CD4-positive, alpha-beta T cell treated with Interleukin-21 for 1 hour (primary cell): Measurements from ENCODE around the gene ACYP1.

Experiments
- DNase-seq: peaks from one replicate; pipeline ENCODE4 v3.0.0-alpha.2; 2020

Gene ACYP1

GRCh38 chr14:75025876-75026275, 37.9 kb downstream of the ACYP1 start:
- DNase-seq, result no peak

- no peak for DNase-seq
Observed at GRCh38 chr14:75025082-75025481, 38.7 kb downstream of the ACYP1 start.

GRCh38 chr14:75023108-75023507, 40.7 kb downstream of the ACYP1 start:
- no peak for DNase-seq

DNA sequence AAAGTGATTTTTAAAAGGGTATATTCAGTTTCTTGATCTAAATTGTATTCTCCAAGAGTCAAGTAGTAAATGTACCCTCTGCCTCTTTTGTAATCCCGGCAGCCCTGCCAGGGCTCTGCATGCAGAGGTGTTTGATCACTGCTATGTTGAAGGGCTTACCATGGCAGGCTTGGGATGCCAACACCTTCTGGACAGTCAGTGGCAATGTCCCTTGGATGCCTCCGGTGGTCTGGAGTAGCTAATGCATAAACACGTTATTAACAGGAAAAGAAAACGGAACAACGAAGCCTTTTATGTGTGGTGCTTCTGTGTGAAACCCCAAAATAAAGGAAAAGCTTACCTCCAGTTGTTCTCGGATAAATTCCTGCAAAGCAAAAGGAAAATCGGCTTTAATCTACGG, 41.2 kb downstream of the ACYP1 start:
- DNase-seq, result no peak

DNA sequence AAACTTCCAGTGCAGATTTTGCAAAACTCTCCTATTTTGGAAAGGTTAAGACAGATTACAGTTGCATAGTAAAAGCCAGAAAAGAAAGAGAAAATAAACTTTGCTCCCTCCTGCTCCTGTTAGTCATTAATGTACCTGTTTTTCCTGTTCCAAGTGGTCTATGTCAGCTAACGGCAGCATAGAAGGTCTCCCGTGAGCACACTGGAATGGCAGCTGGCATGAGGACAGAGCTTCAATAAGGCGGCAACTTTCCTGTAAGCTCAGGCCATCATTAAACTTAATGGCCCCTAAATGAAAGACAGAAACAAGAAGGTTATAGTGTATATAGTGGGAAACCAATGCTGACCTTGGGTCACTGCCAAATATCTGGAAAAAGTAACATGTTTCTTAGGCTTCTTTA, 45.1 kb downstream of the ACYP1 start:
- DNase-seq, result no peak

DNA sequence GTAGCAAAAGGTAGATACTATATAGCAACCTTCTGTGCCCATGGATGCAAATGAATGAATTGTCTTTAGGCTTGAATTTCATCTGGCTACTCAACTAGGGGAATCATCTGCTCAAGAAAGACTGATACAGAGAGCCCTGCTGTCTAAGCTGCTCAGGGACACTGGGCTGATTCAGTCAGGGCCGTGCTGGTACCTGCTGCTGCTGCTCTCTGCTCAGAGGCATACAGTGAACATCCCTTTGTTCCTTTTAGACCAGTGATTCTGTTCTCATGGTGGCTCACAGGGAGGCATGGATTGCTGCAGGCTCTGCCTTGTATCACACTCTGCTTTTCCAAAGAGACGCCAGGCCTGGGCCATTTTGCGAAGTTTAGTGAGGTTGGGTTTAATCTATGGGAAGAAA, 47.0 kb downstream of the ACYP1 start:
- no peak for DNase-seq

DNA sequence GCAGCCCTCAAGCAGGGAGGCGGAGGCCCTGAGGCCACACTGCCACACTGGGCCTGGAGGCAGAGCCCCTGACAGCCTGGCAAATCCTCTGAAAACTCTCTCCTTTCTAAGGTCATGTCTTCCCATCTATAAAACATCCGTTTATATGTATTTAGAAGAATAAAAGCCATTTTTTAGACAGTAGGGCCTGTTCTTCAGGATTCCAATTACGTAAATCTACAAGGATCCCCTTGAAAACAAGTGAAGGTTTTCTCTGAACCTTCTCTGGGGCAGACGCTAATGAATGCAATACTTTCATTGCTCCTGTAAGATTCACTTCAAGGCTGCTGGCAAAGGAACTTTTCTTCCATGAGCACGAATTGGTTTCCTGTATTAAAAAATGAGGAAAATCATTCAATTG, 48.3 kb downstream of the ACYP1 start:
- no peak for DNase-seq

DNA sequence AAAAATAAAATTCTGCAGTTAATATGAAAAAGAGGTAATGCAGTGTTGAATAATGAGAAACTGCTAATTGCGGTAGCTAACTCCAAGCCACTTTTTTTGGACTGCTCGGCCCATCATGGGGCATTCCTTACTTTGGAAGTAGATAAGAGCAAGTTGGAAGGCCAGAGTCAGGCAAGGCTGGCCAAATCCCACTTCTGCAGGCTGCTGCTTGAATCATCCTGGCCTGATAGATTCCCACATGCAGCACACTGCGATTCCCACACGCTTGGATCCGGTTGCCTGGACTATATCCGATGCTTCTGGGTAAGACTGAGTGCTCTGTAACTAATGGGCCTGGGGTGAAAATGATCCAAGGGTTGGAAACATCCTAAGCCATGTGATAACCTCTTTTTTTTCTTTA, 50.5 kb downstream of the ACYP1 start:
- no peak for DNase-seq

DNA sequence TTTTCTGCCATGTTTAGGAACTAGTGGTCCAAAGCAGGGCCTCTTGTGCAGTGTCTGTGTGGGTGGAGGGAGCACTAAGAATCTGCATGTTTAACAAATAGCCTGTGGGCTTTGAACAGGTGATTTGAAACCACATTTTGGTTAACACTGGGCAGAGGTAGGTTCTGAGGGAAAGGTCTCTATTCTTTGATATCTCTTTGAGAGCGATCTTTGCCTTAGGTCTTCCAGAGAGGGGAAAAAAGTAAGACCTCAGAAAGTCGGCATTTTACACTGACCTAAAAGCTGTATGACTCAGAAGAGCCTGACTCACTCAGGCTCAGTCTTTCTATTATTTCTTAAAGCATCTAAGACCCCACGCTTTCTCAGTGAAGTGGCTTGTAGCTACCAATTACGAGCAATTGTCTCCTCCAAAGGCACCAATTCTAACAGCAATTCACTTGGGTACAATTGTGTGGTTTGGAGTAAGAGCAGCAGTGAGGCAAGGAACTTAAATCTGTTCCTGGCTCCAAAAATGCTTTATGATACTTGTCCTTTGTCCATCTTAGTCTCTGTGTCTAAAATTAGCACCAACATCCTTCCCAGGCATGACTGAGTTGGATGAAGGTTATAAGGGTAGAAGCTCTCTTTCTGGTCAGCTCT, 52.3 kb downstream of the ACYP1 start:
- DNase-seq, result no peak

DNA sequence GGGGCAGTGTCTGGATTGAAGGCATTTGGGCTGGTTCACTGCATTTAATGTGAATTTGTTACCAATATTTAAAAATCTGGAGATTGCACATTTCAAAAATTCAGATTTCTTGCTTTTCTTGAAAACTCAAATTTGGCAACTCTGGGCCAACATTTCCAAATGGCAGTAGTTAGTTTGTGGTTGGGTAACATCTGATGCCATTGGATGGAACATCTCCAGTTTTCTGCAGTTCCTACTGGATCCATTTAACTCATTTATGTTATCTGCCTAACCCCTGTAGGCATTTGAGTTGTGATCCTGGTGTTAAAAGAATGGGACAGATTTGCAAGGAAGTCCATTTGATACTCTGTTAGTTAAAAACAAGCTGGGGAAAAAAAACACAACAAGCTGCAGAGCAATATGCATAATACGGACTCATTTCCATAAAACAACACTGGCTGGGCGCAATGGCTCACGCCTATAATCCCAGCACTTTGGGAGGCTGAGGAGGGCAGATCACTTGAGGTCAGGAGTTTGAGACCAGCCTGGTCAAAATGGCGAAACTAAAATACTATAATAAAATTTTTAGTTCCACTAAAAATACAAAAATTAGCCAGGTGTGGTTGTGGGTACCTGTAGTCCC, 53.2 kb downstream of the ACYP1 start:
- no peak for DNase-seq

- DNase-seq, result no peak
Observed at GRCh38 chr14:75009176-75009575, 54.6 kb downstream of the ACYP1 start.

GRCh38 chr14:75005357-75005756, 58.5 kb downstream of the ACYP1 start:
- DNase-seq, result no peak

- no peak for DNase-seq
Observed at GRCh38 chr14:75003250-75004027, 60.4 kb downstream of the ACYP1 start.
